ENCODE measurements around the gene BICD1.
A peak's percentile ranks its signal among the peaks of the same experiment; 100 is the strongest.
"Not testable (repeated sequence)": the region's sequence is repeated elsewhere in the genome, so short reads cannot be mapped to it uniquely, and the experiment has no call there.

BICD1 gene

DNA sequence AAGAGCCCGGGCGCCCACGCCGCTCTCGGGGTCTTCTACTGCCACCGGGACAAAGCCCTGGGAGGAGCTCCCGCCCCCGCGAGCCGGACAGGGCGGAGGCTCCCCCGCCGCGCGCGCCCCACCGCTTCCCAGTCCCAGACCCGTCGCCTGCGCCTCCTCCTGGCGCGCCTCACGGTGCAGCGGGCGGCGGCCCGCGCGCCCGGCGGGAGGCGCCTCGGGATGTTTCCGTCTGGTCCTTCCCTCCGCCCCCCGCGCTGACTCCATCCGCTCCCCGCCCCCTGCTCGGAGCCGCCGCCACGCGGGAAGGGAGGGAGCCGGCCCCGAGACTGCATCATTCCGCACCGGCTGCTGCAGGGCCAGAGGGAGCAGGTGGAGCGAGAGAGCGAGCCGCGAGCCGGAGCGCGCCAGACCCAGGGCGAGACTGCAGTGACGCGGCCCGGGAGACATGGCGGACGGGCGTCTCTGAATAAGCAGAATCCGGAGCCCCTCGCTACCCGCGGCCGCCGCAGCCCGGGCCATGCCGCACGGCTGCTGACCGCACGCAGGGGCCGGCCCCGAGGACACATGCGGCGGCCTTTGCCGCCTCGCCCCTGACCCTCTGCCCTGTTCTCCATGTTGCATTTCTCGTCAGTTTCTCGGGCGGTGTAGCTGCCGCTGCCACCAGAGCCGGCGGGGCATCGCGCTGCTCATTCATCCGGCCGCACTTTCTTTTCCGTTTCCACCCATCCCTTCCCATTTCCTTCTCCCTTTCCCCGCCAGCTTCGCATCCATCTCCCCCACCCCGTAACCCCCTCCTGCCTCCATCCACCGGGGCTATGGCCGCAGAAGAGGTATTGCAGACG, at the start of gene BICD1:
Gene BICD1, plus strand, starts transcription at position 331 of the 842 bp plus-strand sequence. Its CDS starts 485 bp downstream, at position 816.
- peak; percentile 92 for DNase-seq (ENCODE audit: low spot score)

DNA sequence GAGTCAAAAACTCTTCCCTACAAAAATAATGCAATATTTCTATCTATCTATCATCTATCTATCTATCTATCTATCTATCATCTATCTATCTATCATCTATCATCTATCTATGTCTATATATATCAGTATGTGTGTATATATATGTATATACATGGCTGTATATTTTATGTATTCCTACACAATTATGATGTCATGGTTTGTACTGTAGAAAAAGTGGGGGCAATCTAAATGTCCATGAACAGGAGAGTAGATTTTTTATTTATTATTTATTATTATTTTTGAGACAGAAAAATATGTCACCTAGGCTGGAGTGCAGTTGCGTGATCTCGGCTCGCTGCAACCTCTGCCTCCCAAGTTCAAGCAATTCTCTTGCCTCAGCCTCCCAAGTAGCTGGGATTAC, 45.6 kb upstream of the BICD1 start:
- DNase-seq (ENCODE audit: low spot score), result no peak

DNA sequence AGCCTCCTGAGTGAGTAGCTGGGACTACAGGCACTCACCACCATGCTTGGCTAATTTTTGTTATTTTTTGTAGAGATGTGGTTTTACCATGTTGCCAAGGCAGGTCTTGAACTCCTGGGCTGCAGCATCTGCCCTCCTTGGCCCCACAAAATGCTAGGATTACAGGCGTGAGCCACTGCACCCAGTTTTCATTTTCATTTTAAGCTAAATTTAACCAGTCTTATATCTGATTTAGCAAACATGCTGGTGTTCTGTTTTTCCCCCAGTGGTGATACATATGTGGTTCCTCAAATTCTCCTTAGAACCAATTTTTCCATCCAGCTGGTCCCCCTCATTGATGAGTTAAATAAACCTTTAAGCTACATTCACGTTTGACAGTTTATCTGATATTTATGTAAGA, 43.8 kb upstream of the BICD1 start:
- DNase-seq (ENCODE audit: low spot score), result no peak

DNA sequence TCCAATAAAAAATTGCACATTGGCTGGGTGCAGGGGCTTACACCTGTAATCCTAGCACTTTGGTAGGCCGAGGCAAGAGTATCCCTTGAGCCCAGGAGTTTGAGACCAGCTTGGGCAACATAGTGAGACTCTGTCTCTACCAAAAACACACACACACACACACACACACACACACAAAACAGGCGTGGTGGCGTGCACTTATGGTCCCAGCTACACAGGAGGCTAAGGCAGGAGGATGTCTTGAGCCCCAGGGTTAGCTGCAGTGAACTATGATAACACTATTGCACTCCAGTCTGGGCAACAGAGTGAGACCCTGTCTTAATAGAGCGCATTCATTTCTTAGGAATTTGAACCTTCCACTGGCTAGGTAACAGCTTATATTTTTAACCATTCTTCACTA, 42.9 kb upstream of the BICD1 start:
- DNase-seq (ENCODE audit: low spot score), result no peak

DNA sequence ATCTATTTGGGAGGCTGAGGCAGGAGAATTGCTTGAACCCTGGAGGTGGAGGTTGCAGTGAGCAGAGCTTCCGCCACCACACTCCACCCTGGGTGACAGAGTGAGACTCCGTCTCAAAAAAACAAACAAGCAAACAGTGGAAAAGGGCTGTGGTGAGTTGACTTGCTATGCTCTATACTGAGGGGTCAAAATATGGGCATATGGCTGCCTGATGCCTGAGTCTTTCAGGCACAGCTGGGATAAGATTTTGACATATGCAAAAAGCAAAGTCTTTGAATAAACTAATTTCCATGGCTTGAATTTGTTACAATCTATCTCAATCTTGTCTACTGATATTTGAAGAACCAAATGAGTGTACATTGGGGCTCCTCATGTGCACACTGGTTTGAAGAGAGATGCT, 40.4 kb upstream of the BICD1 start:
- DNase-seq (ENCODE audit: low spot score), result no peak

DNA sequence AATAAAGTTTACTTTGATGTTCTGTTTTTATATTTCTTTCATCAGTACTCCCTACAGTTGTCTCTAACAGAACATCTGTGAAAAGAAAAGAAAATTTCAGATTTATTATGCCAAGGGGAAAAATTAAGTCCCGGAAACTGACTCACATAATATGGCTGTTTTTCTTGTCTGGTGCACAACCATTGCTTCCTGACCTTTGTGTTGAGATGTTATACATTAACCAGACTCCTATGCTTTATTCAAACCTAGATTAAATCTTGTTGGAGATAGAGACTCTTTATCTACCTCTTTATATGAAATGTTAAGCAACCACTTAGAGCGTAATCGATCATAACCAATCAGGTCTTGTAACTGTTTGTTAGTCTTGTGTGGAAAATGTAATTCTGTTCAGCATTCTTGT, 37.6 kb upstream of the BICD1 start:
- no peak for DNase-seq (ENCODE audit: low spot score)

DNA sequence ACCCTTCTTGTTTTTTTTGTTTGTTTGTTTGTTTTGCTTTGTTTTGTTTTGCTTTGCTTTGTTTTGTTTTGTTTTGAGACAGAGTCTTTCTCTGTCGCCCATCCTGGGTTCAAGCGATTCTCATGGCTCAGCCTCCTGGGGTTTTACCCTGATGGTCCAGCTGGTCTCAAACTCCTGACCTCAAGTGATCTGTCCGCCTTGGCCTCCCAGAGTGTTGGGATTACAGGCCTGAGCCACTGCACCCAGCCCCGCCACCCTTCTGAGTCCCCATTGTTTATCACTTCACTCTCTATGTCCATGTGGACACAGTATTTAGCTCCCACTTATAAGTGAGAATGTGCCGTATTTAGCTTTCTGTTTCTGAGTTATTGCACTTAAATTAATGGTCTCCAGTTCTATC, 36.9 kb upstream of the BICD1 start:
- DNase-seq (ENCODE audit: low spot score), result no peak

DNA sequence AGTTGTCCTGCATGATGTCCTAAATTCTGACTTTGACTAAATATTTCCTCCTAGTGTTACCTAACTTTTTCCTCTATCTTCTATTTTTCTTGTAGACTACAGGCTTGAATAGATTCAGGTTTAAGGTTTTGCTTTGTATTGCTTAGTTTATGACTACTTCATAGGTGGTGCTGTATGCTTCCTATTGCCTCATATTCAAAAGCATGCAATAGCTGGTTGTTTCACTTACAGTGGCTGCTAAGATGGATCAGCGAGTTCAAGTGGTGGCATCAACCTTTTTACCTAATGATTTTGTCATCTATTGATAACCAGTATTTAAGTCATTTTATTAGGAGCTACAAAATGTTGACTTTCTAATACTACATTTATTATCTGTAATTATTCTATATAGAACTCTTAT, 36.3 kb upstream of the BICD1 start:
- DNase-seq (ENCODE audit: low spot score), result no peak

DNA sequence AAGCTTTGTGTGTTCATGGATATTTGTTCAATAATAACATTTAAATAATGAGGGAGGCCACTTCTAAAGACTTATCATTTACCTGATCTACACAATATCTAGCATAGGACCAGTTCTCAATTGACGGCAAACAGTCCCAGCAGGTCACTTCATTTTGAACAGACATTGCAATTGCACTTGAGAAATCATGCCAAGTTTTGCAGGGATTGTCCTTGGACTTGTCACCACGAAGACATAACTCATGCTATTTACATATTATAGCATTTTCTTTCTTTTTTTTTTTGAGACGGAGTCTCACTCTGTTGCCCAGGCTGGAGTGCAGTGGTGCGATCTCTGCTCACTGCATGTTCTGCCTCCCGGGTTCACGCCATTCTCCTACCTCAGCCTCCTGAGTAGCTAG, 34.5 kb upstream of the BICD1 start:
- no peak for DNase-seq (ENCODE audit: low spot score)

DNA sequence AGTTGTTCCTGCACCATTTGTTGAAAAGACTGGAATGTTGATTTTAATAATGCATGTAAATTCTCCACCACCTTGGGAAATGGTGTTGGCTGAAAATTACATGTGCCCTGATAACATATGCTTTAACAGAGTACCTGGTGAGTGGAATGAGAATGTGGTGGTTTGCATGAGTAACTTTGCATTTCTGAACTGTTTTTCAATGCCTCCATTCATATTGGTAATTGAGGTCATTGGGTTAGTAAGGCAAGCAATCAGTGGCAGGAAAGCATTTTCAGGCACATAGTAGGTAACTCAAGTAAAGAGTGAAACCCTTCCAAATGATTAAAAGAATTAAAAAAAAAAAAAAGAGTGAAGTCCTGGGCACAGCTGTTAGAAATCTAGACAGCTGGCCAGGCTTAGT, 32.2 kb upstream of the BICD1 start:
- DNase-seq (ENCODE audit: low spot score), result no peak

DNA sequence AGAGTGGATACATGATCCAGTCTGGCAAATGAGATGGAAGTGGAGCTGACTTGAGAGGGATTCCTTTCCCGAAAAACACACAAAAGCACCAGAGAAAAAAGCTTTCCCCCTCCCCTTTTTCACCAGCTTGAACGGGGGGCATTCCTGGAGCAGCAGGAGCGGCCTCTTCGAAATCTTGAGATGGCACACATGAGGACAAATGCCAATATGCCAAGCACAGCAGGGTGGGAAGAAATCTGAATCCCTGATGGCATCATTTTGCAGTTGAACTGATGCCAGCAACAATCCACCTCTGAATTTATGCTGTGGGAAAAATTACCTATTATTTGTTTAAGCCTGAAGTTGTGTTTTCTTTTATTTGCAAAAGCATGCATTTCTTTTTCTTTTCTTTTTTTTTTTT, 29.7 kb upstream of the BICD1 start:
- DNase-seq (ENCODE audit: low spot score), result no peak

DNA sequence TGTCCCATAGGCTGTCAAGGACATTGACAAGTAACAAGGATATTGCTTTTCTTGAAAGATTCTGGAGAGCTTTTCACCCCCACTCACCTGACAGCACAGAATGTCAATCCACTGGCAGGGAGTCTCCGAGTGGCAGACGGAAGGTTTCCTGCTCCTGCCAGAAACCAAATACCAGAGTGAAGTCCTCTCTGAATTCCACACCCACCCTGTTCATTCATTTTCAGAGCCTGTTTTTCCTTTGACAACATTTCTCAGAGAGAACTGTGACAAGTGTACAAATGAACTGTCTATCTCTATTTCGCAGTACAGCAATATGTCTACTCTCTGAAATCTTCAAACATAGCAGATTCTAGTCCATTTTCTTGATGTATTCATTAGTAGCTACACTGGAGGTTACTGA, 26.2 kb upstream of the BICD1 start:
- no peak for DNase-seq (ENCODE audit: low spot score)

DNA sequence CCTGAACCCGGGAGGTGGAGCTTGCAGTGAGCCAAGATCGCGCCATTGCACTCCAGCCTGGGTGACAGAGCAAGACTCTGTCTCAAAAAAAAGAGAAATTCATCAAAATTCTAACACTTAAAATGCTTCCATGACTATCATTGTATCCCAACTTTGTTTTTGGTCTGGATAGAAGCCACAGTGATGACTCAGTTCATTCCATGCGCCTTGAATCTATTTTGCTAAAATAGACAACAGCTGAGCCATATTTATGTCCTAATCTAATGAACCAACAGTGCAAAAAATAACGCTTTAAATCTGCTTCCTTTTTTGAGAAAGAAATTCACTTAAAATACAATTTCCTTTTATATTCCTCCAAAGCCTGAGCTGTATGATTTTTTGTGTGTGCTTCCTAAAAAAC, 23.2 kb upstream of the BICD1 start:
- no peak for DNase-seq (ENCODE audit: low spot score)

DNA sequence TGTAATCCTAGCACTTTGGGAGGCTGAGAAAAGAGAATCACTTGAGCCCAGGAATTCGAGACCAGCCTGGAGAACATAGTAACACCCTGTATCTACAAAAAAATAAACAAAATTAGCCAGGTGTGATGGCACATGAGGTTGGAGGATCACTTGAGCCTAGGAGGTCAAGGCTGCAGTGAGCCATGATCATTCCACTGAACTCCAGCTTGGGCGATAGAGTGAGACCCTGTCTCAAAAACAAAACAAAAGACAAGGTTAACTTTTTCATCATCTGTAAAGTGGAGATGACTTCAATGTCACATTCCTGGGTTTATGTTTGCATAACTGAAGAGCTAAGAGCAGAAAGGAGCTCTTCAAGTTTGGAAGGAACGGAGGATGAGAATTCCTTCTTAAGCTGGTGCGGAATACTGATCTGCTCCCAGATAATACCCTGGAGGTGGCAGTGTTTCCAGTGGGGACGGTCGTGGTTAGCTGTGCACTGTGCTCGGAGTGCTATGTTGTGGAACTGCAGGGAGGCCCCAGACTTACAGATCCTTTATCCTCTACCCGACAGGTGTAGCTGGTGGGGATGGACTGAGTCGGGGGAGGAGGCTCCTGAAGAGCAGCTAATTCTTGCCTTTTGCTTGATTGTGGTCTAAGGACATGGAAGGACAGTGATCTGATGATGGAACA, 22.5 kb upstream of the BICD1 start:
- DNase-seq (ENCODE audit: low spot score), result no peak

DNA sequence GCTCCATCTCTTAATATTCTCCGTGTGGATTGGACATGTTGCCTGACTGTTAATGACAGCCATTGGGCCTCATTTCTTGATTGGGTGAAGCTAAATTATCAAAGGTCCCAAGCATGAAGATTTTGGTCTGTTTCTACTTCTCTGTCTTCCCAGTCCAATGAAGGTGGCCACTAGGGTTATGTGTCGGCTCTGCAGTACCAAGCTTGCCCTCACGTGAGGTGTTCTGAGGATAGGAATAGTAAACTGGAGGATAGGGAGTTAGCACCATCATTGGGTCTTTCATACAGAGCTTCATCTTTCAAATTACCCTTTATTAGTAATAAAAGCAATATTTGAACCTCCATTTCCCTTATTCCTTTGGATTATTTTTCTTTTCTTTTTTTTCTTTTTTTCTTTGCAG, 21.9 kb upstream of the BICD1 start:
- DNase-seq (ENCODE audit: low spot score), result no peak

DNA sequence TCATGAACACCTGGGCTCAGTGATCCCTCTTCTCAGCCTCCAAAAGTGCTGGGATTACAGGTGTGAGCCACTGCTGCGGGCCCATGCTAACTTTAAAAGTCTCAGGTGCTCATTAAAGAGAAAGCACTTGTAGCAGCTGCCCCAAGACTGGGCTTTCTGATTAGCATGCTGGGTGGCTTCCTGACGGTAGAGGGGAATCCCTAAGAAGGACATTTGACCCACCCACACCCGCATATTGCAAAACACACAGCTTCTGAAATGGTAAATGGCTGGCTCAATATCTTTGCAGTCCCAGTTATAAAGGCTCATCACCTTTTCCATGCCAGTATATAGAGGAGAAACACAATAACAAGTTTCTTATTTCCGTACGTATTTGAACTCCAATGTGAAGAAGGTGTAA, 19.3 kb upstream of the BICD1 start:
- no peak for DNase-seq (ENCODE audit: low spot score)

DNA sequence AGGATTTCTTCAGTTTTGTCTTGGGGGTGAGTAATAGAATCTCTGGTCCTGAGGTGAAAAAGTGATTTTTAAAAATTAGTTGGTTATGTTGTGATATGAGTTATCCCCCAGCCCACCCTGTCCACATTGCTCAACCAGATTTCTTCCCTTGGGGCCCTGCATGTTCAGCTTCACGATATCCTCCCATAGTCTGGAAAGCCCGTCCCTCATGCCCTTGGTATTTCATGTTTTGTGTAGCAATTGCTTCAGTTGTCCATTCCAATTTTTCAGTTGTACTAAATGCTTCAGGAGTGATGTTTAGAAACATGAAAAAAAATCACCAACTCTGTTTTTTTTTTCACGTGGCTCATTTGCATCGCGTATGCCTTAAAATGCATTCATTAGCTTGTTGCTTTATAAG, 17.5 kb upstream of the BICD1 start:
- no peak for DNase-seq (ENCODE audit: low spot score)

DNA sequence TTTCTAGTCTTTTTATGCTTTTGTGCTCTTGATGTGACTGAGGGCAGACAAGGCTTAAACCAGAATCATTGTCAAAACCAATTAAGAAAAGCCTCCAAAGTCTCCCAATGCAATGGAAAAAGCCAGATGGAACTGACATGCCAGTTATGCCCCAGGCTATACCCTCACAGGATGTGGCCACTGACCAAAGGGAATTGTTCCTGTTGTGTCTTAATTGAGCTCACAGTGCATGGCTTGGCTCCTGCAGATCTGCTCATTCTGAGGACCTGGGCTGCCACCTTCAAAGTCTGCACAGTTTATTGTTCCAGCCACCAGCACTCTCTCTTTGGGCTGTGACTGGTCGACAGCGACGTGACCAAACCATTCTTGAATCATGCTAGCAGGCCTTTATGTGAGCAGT, 17.1 kb upstream of the BICD1 start:
- DNase-seq (ENCODE audit: low spot score), result no peak

DNA sequence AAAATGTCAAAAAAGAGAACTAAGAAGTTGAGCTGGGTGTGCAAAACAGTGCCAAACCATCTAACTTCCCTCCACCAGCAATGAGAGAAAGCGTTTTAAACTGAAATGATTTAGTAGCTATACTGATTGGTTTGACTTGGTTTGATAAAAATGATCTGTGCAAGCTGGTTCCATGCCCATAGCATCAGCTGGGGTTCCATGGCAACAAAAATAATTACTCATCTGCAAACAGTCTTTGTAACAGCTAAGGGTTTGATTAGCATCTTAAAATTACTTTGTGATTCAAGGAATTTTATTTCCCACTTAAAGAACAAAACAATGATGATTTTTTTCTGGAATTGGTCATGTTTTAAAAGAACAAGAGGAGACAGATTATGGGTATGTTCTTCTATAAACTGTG, 15.0 kb upstream of the BICD1 start:
- DNase-seq (ENCODE audit: low spot score), result no peak

DNA sequence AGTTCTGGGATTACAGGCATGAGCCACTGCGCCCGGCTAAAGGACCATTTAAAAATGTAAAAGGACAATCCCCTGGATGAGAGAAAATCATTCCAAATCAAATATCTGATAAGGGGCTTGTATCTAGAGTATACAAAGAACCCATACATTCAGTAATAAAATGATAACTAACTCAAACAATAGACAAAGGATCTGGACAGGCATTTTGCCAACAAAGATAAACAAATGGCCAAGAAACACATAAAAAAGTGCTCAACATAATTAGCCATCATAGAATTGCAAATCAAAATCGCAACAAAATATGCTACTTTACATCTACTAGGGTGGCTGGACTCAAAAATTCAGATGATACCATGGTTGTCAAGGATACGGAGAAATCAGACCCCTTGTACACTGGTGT, 8.5 kb upstream of the BICD1 start:
- no peak for DNase-seq (ENCODE audit: low spot score)

DNA sequence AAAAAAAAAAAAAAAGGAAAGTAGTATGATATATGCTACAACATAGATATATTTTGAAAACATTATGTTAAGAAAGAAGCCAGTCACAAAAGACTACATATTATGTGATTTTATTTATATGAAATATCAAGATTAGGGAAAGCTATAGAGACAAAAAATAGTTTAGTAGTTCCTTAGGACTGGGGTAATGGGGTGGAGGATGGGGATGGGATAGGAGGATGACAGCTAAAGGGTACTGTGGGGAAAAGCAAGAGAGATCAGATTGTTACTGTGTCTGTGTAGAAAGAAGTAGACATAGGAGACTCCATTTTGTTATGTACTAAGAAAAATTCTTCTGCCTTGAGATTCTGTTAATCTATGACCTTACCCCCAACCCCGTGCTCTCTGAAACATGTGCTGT, 7.4 kb upstream of the BICD1 start:
- not testable (repeated sequence) for DNase-seq (ENCODE audit: low spot score)

DNA sequence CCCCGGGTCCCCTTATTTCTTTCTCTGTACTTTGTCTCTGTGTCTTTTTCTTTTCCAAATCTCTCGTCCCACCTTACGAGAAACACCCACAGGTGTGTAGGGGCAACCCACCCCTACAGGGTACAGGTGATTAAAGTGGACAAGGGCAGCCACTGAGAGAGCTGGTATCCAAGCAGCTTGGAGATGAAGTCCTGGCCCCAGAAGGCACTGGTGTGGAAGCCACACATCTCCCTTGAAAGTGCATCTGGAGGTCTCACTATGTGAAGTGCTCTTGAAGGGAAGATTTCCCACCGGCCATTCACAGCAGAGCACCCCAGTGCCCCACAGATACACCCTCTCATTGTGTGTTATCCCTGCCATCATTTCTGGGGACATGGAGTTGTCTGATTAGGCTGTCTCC, 6.3 kb upstream of the BICD1 start:
- no peak for DNase-seq (ENCODE audit: low spot score)

DNA sequence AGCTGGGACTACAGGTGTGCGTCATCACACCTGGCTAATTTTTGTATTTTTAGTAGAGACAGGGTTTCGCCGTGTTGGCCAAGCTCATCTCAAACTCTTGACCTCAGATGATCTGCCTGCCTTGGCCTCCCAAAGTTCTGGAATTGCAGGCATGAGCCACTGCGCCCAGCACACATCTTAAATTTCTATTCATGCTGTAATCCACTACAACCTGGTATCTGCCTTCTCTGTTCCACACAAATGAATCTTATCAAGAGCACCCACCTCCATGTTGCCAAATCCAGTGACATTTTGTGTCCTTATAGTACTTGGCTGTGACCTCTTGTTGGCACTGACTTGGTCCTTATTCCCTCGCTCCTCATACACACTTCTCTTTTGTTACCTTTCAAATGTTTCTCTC, 5.8 kb upstream of the BICD1 start:
- DNase-seq (ENCODE audit: low spot score), result no peak

DNA sequence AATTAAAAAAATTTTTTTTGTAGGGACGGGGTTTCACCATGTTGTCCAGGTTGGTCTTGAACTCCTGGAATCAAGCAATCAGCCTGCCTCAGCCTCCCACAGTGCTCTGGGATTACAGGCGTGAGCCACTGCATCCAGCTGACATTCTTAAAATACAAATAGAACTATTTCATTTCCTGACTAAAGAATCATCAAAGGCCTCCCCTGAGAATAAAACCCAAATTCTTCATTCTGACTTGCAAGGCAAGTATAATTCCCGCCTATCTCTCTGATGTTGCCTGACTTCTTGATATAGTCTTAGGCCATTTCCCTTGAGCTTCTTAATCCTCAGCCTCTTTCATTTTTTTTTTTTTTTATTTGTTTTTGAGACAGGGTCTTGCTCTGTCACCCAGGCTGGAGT, 4.4 kb upstream of the BICD1 start:
- no peak for DNase-seq (ENCODE audit: low spot score)

All from D341Med (cell line).